GM18517 (cell line): Measurements from ENCODE around the gene CTXND2.
"Not testable (repeated sequence)": the region's sequence is repeated elsewhere in the genome, so short reads cannot be mapped to it uniquely, and the experiment has no call there.

Experiments
- ATAC-seq: cut with Tn5 transposase; IDR thresholded peaks from one replicate; pipeline ENCODE4 v1.9.1; 2021; ENCODE audit warnings: mild to moderate bottlenecking, moderate library complexity; ENCODE audit not compliant: unreplicated experiment

Gene CTXND2

DNA sequence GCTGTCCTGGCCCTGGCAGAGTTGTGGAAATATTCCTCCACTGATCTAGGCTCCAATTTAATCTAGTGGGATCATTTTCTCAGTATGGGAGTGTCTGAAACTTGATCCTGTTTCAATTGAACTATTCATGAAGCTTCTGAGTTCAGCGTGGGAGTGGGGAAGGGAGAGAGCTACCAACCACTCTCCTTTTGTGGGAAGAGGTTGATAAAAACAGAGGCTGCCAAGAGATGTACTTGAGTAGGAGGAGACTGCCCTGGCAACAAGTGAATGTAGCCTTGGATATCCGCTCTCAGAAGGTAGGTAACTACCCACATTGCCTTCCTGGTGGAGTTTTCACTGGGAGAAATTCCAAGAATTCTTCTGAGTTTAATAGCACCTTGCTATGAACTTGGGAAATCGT, at the start of gene CTXND2:
CTXND2 (plus strand) TSS at position 119 of the 400 bp plus-strand sequence. CDS start 25,179 bp downstream, outside the sequence.
- no peak for ATAC-seq

DNA sequence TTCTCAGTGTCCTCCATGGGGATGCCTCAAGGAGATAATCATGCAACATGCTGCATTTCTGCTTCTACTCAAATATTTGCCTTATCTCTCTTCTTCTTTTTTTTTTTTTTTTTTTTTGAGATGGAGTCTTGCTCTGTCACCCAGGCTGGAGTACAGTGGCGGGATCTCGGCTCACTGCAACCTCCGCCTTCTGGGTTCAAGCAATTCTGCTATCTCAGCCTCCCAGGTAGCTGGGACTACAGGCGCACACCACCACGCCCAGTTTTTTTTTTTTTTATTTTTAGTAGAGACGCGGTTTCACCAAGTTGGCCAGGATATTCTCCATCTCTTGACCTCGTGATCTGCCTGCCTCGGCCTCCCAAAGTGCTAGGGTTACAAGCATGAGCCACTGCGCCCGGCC, 46.1 kb upstream of the CTXND2 start:
- not testable (repeated sequence) for ATAC-seq

GRCh38 chr1:150841626-150842025, 45.3 kb upstream of the CTXND2 start:
- no peak for ATAC-seq

- no peak for ATAC-seq
Measured at GRCh38 chr1:150842343-150842742, 44.6 kb upstream of the CTXND2 start.

DNA sequence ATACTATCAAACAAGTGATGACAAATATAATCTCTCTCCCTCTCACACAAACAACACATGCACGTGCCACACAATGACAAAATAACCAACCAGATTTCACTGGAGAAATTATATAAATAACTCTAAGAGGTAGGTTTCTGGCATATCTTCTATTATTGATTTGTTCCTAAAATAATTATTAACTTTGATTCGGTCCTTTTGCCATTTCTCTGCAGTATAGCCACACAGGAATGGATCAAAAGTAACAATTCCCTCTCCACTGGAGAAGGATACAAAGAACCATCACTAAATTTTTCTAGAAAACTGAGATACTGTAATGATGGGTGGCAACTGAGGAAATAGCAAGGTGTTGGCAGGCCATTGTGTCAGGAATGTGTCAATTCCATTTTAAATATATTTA, 44.0 kb upstream of the CTXND2 start:
- ATAC-seq: no peak

DNA sequence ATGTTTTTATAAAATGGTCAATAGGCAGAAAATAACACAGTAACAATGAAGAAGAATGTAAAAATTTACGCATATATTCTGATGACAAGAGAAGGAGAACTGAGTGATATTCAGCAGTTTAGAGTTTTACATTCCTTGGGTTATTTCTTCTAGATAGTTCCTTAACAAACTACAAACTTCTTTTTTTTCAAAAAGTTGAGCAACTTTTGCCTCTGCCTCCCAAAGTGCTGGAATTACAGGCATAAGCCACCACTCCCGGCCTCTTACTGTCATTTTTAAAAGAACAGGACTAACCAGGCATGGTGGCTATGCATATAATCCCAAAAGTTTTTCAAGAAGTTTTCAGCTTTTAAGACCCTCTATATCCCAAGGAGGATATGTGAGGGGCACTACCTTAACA, 43.5 kb upstream of the CTXND2 start:
- no peak for ATAC-seq

GRCh38 chr1:150846473-150847146, 40.3 kb upstream of the CTXND2 start:
- ATAC-seq: no peak

GRCh38 chr1:150850801-150851362, 36.1 kb upstream of the CTXND2 start:
- ATAC-seq: not testable (repeated sequence)

- not testable (repeated sequence) for ATAC-seq
Measured at GRCh38 chr1:150852734-150853133, 34.2 kb upstream of the CTXND2 start.

DNA sequence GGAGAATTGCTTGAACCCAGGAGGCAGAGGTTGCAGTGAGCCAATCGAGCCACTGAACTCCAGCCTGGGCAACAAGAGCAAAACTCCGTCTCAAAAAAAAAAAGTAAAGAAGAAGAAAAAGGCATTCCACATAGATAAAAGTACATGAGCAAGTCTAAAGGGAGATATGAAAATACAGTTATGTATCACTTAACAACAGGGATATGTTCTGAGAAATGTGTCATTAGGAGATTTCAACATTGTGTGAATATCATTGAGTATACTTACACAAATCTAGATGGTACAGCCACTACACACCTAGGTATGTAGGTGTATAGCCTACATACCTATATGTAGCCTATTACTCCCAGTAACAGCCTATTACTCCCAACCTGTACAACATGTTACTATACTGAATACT, 23.2 kb upstream of the CTXND2 start:
- ATAC-seq: no peak

DNA sequence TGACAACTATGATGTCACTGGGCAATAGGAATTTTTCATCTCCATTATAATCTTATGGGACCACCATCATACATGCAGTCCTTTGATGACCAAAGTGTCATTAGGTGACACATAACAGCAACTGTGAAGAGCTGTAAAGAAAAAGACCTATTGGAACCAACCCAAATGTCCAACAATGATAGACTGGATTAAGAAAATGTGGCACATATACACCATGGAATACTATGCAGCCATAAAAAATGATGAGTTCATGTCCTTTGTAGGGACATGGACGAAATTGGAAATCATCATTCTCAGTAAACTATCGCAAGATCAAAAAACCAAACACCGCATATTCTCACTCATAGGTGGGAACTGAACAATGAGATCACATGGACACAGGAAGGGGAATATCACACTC, 22.7 kb upstream of the CTXND2 start:
- ATAC-seq: not testable (repeated sequence)

GRCh38 chr1:150869683-150870082, 17.3 kb upstream of the CTXND2 start:
- ATAC-seq: no peak

DNA sequence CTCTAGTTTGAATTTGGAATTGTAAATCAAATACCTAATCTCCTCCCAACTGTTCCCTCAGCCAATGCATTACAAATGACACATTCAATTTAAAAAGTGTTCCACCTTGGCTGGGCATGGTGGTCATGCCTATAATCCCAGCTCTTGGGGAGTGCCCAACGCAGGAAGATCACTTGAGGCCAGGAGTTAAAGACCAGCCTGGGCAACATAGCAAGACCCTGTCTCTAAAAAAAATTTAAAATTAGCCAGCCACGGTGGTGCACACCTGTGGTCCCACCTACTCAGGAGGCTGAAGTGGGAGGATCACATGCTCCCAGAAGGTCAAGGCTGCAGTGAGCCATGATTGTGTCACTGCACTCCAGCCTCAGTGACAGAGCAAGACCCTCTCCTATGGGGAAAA, 14.4 kb upstream of the CTXND2 start:
- ATAC-seq: no peak

DNA sequence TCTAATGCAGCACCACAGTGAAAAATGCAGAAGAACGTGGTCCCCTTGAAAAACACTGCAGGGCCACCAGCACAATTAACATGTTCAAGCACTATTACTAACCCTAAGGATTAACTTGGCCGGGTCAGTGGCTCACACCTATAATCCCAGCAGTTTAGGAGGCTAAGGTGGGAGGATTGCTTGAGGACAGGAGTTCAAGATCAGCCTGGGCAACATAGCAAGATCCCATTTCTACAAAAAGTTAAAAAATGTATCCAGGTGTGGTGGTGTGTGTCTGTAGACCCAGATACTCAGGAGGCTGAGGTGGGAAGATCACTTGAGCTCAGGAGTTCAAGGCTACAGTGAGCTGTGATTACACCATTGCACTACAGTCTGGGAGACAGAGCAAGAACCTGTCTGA, 13.4 kb upstream of the CTXND2 start:
- no peak for ATAC-seq

GRCh38 chr1:150874455-150875196, 12.3 kb upstream of the CTXND2 start:
- no peak for ATAC-seq

DNA sequence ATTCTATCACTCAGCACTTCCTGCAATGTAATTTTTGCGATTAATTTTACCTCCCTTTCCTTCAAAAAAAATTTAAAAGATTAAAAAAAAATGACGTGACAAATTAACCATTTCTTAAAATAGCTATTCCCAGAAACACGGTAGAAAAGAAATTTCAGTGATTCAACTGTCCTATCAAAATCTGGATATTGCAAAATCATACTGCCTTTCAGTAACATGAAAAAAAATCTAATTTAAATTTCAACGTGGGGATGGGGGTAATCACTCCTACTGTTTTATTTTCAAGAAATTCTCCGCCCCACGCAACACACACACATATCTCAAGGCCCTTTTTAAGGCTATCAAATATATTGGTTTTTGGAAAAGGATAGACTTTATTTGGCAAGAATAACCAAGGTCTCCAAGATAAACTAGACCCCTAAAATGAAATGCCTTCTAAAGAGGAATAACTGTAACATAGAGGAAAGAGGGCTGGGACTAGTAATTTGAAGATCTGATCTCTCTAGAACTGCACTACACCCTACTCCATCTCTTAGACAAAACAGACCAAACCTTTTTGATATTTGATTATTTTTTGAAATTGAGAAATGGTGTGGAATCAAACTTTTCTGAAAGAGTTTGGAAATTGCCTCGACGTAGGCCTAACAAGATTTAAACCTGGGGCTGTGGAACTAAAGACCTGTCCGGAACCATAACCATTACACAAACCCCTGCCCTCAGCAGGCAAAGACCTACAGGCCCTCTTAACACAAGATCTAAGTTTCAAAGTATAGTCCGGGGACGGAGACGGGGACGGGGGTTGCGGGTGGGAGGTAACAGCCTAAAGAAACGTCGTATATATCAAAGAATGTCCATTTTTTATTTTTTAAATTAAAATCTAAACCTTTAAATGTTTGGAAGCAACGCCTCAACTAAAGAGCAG, 11.5 kb upstream of the CTXND2 start:
- no peak for ATAC-seq

DNA sequence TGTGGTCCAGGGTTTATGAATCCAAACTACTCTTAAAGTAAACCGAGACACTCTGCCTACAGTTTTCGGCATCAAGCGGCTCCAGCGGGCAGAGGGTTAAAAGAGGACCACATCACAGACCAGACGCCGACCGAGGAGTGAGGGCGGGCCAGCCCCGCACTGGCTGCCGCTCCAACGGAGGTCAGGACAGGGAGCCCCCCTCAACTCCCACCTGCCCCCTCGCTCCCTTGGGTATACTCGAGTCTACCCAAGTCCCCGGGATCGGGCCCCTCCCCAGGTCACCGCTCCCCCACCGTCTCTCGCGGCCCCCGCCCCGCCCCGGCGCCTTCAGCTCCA, 10.8 kb upstream of the CTXND2 start:
- ATAC-seq: peak; percentile 11

GRCh38 chr1:150878931-150879330, 8.0 kb upstream of the CTXND2 start:
- not testable (repeated sequence) for ATAC-seq

DNA sequence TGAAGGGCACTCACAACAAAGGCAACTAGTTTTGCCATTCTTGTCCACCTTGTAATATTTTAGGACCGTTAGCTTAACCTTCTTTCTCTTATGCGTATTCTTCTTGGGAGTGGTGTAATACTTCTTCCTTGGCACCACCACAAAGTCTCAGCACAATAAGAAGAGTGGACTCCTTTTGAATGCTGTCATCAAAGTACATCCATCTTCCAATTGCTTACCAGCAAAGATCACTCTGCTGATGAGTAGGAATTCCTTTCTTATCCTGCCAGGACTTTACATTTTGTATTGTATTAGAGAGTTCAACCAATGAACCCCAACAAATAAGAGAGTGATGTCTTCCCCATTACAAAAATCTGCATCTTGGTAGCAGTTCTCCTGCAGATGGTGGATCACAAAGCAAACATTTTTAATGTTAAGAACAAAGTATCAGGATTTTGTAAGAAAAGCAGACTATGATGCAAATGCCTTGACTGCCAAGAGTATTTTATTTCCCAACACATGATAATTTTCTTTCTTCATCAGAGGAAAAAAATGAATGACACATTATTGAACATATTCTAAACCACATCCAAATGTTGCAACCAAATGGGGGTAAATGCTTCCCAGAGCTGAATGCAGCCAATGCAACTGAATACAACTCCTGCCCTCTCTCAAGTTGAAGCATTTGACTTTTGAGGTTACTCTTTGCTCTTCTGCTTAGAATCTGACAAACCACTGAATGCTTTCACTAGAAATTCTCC, 5.4 kb upstream of the CTXND2 start:
- ATAC-seq: no peak

- not testable (repeated sequence) for ATAC-seq
Measured at GRCh38 chr1:150883121-150883520, 3.8 kb upstream of the CTXND2 start.
